ENCODE data around the gene AZIN2.

The AZIN2 gene

GRCh38 chr1:33167650-33168447 lies 86.9 kb downstream of the AZIN2 start:
- Histone ChIP-seq H3K27ac (ENCODE audit: poor library complexity, severe bottlenecking) (no peak overlapping the region), H3K9me3 (ENCODE audit: severe bottlenecking) (no peaks in the 10 kb centered on the region), H3K4me1 (ENCODE audit: insufficient read depth, poor library complexity, severe bottlenecking) (no peaks in the 10 kb centered on the region), H3K4me3 (ENCODE audit: severe bottlenecking) (no peak overlapping the region), H3K36me3 (ENCODE audit: low read depth) (no peaks in the 10 kb centered on the region), H3K27me3 (ENCODE audit: insufficient read depth, poor library complexity, severe bottlenecking) (no peaks in the 10 kb centered on the region)
- DNase-seq (ENCODE audit: low spot score) = no peak
- TF ChIP-seq CTCF (IDR thresholded peaks at IDR 0.05; ENCODE audit: poor library complexity, severe bottlenecking) = no peak
- ATAC-seq (ENCODE audit: low read depth) = no peak

GRCh38 chr1:33168556-33169289 lies 87.8 kb downstream of the AZIN2 start:
- Histone ChIP-seq H3K9me3 (ENCODE audit: severe bottlenecking) (no peaks in the 10 kb centered on the region), H3K27me3 (ENCODE audit: insufficient read depth, poor library complexity, severe bottlenecking) (no peaks in the 10 kb centered on the region), H3K4me3 (ENCODE audit: severe bottlenecking) (no peak overlapping the region), H3K27ac (ENCODE audit: poor library complexity, severe bottlenecking) (no peak overlapping the region), H3K4me1 (ENCODE audit: insufficient read depth, poor library complexity, severe bottlenecking) (no peaks in the 10 kb centered on the region), H3K36me3 (ENCODE audit: low read depth) (no peaks in the 10 kb centered on the region)
- ATAC-seq (ENCODE audit: low read depth) (no peak), DNase-seq (ENCODE audit: low spot score) (no peak)
- no peak for TF ChIP-seq CTCF (IDR thresholded peaks at IDR 0.05; ENCODE audit: poor library complexity, severe bottlenecking)

GRCh38 chr1:33169290-33170055 lies 88.5 kb downstream of the AZIN2 start:
- Histone ChIP-seq H3K4me1 (ENCODE audit: insufficient read depth, poor library complexity, severe bottlenecking) (no peaks in the 10 kb centered on the region), H3K36me3 (ENCODE audit: low read depth) (no peaks in the 10 kb centered on the region), H3K27ac (ENCODE audit: poor library complexity, severe bottlenecking) (no peak overlapping the region), H3K4me3 (ENCODE audit: severe bottlenecking) (no peak overlapping the region), H3K27me3 (ENCODE audit: insufficient read depth, poor library complexity, severe bottlenecking) (no peaks in the 10 kb centered on the region), H3K9me3 (ENCODE audit: severe bottlenecking) (no peaks in the 10 kb centered on the region)
- ATAC-seq (ENCODE audit: low read depth) (no peak), DNase-seq (ENCODE audit: low spot score) (no peak)
- no peak for TF ChIP-seq CTCF (IDR thresholded peaks at IDR 0.05; ENCODE audit: poor library complexity, severe bottlenecking)

Measured in RWPE2 (cell line).